DMS53 treated with DMSO at 0.1 percent for 48 hours (cell line): ENCODE results near the gene C1QTNF12.

Source experiments
- DNase-seq: peaks from one replicate; lab custom pipeline; 2025; ENCODE audit not compliant: unreplicated experiment; lab: John Stamatoyannopoulos, UW

The C1QTNF12 gene

DNA sequence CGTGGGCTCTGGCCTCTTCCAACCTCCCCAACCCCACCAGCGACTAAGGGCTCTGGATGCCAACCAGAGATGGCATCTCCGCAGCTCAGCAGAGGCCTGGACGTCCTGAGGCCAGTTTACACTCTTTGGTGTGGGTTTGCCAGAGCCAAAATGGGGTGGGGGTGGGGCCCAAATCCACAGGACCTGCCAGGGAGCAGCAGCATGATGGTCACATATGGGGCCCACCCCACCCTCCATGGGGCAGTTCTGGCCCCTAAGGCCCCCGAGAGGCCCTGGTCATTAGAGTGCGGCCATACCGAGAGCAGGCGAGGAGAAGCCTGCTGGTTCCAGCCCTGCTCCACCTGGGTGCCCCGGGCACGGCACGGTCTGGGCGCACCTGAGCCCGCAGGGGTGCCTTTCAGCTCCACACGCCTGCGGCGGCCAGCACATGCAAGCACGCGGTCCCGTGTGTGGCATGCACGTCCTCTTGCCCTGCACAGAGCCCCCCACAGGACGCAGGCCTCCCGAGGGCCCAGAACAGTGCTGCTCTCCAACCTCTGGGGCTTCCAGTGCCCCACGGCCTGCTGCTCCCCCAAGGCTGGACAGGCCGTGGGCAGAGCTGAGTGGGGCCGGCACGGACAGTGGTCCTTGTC, 4.8 kb downstream of the C1QTNF12 start:
- no peak for DNase-seq

DNA sequence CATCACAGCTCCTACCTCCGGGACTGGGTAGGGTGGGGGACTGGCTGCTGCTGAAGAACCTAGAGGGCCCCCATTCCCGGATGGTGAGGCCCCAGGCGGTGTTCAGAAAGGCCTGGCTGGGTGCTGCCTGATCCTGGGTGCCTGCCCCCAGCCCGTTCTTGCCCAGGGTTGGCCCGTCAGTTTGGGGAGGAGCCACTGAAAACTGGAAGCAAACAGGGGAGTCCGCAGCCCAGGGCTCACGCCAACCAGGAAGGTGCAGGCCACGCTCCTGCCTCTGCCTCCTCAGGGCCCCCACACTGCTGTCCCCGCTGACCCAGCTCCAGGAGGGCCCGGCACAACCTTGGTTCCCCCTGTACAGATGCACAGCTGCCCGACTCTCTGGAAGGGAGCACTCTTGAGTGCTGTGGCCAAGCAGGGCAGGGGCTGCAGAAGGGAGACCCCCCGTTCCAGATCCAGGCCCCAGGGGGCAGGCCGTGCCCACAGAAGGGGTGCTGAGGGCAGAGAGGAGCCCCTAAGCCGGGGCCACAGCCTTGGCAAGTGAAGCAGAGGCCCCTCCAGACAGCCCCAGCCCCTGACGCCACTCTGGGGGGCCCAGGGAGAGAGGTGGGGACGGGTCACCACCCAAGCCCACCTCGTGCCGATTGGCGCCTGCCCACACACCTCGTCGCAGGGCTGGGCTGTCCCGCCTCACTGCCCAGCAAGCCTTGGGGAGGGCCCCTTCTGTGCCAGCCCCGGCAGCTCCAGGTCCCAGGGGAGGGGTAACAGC, 5.5 kb downstream of the C1QTNF12 start:
- peak; percentile 18 for DNase-seq

DNA sequence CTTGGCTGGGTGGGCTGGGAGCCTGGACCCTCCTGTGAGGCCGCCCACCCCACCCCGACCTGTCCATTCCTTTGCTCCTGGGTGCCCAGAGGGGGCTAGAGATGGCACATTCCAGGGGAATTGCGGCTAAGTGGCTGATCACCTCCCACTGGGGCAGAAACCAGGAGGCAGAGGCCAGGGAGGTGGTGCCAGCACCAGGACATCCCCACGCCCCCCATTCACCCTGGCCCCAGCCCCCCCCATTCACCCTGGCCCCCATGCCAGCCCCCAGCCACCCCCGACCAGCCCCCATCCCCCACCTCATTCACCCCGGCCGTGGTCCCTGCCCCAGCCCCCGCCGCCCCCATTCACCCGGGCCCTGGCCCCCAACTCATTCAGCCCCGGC, 6.2 kb downstream of the C1QTNF12 start:
- no peak for DNase-seq

DNA sequence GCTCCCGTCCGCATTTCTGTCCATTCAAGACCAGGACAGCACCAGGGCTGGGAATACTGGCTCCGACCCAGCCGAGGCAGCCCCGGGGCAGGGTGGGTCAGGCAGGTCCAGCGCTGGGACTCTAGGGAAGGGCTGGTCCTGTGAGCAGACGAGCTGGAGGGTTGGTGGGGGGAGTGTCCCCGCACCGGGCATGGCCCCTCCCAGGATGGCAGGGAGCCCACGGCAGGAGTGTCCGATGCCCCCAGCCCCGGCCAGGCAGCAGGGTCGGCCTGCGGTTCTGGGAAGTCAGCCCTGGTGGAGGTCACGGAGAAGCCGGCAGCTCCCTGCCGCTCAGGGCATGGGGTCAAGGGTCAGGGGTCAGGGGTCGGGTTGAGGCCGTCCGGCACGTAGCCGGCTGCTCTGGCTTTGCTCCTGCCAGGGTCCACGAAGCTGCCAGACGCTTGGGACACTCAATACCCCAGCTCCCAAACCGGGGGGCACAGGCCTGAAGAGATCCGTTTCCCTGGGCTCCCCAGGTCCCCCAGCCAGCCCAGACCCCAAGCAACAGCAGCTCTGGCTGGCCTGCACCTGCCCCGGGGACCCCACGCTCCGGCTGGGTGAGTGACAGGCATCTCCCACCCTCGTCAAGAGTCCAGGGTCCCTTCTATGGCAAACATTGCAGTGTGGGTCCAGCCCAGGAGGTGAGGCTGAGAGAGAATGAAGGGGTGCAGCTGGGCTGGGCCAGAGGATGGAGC, 6.7 kb downstream of the C1QTNF12 start:
- no peak for DNase-seq

DNA sequence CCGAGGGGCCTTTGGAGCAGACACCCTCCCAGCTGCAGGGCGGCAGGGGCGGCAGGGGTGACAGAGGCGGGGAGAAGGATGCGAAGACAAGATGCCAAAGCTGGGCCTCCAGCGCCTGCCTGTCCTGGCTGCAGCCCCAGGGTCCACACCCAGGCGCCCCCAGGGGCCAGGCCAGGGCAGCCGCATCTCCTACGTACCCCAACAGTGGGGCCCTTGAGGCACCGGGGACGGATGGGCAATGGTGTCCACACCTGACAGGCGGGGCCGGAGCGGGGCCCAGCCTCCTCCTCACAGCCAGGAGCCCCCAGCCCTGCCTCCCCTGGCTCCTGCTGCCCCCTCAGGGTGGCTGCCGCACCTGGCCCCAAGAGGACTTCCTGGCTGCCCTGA, 7.3 kb downstream of the C1QTNF12 start:
- no peak for DNase-seq

DNA sequence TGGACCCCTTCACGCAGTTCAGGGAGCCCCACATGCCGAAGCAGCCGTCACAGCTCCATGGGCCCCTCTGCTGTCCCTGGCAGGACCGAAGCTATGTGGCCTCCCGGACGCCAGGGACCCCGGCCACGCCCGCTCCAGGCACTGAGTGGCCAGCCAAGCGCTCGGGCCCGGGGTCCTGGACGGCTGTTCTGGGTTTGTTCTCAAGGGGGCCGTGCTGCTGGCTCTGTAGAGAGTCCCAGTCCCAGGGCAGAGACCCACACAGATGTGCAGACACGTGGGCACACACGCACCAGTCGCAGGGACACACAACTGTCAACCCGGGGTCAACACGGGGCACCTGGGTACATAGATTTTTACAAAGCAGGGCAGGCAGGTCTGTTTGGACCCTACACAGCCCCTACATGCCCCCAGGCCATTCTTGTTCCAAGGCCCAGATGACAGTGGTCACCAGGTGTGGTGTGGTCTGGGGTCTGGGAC, 7.8 kb downstream of the C1QTNF12 start:
- no peak for DNase-seq

DNA sequence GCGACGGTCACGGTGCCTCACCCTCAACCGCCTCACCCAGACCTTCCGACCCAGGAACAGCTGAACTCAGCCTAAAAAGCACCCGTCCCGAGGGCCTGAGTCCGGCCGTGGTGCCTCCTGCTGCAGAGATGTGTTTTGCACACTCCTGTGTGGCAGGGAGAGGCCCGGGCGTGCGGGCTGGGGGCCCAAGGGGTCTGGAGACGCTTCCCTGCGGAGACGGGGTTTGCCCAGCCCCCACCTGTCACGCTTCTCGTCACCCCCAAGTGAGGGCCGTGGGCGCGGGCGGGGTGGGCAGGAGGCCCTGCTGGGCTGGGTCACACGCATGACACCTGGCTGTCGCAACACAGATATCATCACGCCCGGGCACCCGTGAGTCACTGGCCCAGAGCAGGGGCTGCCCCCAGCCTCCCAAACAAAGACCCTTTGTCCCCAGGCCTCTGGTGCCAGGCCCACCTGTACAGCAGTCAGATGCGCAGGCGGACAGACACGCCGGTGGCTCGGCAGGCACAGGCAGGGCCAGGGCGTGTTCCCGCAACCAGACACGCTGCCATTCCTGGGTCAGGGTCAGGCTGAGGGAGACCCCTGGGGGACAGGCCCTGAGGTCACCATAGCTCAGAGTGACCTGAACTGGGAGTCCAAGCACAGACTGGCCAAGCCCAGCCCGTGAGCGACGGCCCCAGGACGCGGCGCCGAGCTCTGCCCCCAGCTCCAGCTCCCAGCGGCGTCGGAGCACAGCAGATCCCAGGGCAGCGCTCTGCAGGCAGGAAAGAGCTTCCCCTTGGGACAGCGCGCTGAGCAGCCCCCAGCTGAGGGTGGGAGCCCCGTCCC, 8.4 kb downstream of the C1QTNF12 start:
- no peak for DNase-seq

DNA sequence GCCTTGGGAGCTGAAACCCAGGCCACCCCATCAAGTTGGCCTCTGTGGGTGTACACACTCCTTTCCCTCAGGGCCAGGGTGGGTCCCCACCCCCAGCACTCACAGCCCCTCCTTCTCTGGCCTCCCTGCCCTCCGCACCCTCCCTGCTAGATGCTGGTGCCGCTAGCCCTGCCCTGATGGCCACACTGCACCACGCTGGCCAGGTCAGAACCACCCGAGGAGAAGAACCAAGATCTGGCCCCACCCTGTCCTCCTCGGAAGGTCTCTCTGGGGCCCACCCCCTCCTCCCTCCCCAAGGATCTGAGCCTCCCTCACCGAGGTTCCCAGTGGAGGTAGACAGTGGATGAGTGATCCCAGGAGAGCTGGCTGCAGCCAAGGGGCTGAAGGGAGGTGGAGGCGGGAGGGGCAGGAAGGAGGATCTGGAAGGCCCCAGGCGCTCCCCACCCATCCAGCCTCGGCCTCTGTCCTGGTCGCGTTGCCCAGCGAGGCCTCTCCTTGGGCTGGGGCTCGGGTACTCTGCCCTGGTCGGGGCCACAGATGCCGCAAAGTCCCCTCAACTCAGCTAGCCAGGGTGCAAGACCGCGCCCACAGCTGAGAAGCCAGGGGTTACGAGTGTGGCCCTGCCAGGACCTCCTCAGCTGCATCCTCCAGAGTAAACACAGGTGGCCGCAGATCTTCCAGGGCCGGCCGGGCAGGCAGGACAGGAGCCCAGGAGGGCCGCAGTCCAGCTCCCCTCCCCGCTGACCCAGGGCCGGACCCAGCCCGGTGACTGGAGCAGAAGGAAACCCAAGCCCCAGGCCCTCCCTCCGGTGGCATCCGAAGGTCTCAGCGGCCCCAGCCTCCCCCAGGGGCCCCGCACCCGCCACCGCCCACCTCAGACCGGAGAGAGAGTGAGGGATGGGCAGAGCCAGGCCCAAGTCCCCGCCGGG, 9.3 kb downstream of the C1QTNF12 start:
- DNase-seq = no peak

DNA sequence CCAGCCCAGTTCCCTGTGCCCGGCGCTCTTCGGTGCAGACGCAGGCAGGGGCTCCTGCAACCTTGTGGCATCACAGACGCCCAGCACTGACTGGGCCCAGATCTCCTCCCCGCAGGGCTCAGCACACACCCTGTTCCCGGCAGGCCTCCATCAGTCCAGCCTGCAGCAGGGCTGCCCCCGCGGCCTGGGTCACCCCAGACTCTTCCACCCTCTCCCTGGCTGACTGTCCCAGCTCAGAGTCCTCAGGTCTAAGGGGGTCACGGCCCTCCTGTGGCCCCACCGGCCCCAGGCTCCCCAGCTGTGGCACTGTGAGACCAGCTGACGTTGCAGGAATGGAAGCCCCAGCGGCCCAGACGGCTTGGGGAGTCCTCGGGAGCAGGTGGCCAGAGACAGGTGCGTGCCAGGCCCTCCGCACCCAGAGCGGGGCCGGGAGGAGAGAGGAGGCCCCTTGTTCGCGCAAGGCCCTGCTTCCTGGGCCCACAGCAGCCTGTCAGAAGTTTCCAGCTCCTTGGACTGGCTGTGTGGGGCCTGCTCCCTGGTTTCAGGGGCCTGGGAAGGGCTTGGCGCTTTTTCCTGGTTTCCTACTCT, 10.3 kb downstream of the C1QTNF12 start:
- DNase-seq = no peak

DNA sequence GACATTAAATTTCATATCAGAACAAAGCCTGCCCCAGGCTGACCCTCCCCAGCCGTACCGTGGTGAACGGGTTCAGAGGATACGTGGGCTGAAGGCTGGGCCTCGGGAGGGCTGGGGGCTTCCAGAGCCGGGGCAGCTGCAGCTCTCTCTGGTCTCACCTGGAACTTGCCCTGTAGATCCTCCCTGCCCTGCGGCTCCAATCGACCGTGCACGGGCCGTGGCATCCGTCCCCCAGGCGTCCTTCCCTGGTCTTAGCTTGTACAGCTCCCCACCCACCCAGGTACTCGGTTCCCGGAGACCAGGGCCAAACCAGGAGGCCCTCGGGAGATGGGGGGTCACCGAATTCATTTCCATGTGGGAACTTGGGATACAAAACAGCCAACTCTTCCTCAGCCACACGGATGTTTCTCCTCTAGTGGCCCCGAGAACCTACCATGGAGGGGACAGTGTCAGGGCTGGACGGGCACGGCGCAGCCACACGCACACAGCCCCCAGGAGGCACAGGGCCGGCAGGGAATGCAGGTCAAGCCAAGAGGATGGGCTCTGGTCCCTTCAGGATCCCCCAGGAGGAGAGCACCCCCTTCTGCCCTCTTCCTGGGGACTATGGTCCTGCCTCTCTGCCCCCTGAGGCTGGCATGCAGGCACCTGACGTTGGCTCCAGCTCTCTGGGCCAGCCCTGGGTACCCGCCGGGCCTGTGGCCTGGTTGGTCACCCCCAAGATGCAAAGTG, 11.3 kb downstream of the C1QTNF12 start:
- DNase-seq = no peak

DNA sequence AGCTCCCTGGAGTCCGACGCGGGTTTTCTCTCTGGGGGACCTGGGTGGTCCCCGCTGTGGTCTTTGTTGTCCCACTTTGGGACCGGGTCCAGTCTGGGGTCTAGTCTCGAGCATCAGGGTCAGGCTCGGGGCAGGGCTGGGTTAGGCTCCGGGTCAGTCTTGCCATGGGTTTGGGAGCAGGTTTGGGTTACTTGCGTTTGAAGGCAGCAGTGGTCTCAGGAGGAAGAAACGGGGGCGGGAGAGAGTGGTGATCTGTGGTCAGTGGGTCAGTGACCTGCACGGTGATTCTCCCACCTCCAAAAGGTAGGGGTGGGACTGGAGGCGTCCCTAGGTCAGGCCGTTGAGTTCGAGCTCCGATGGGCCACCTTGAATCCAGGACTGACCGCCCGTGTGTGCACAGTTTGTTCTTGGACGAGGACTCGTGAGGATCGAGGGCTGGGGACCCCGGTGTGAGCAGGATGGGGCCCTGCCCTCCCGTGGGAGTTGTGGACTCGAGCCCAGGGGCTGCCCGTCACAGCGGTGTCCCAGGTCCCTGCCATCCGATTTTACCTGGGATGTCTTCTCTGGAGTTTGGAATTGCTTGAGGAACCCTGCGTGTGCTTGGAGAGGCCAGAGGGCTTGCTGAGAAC, 12.2 kb downstream of the C1QTNF12 start:
- no peak for DNase-seq

DNA sequence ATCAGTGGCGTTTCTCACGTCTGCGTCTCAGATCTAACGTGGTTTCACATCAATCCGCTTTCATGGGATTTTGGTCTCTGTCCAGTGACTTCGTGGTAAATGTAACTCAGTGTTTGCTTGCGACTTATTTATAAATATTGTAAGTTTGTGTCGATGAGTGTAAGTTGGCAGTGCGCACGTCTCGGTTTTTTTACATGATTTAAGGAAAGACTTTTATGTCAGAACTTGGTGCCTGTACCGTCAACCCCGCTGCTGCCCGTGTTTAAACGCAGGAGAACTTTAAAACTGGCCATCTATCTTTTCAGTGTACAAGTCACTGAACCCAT, 13.0 kb downstream of the C1QTNF12 start:
- DNase-seq = no peak

DNA sequence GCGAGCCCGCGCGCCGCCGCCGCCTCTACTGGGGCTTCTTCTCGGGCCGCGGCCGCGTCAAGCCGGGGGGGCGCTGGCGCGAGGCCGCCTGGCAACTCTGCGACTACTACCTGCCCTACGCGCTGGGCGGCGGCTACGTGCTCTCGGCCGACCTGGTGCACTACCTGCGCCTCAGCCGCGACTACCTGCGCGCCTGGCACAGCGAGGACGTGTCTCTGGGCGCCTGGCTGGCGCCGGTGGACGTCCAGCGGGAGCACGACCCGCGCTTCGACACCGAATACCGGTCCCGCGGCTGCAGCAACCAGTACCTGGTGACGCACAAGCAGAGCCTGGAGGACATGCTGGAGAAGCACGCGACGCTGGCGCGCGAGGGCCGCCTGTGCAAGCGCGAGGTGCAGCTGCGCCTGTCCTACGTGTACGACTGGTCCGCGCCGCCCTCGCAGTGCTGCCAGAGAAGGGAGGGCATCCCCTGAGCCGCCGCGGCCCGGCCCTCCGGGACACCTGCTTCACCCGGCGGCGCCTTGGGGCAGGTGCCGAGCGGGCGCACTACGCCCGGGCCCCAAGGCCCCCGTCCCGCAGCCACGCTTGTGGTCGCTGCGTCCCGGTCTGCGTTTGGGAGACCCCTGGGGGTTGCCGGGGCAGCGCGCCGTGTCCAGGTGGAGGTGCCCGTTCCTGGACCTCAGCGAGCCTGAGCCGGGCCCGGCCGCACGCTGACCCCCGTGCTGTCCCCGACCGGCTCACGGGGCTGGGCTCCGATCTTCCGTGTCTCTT, 13.5 kb downstream of the C1QTNF12 start:
- no peak for DNase-seq

DNA sequence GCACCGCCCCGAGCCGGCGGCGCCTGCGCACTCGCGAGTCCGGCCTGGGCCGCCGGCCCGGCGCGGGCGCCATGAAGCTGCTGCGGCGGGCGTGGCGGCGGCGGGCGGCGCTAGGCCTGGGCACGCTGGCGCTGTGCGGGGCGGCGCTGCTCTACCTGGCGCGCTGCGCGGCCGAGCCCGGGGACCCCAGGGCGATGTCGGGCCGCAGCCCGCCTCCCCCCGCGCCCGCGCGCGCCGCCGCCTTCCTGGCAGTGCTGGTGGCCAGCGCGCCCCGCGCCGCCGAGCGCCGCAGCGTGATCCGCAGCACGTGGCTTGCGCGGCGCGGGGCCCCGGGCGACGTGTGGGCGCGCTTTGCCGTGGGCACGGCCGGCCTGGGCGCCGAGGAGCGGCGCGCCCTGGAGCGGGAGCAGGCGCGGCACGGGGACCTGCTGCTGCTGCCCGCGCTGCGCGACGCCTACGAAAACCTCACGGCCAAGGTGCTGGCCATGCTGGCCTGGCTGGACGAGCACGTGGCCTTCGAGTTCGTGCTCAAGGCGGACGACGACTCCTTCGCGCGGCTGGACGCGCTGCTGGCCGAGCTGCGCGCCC, 14.2 kb downstream of the C1QTNF12 start, which contains the start of gene B3GALT6:
Gene B3GALT6 (plus strand): TSS at position 30 of the 588 bp plus-strand sequence. CDS start 42 bp downstream, at position 72.
- DNase-seq = no peak

DNA sequence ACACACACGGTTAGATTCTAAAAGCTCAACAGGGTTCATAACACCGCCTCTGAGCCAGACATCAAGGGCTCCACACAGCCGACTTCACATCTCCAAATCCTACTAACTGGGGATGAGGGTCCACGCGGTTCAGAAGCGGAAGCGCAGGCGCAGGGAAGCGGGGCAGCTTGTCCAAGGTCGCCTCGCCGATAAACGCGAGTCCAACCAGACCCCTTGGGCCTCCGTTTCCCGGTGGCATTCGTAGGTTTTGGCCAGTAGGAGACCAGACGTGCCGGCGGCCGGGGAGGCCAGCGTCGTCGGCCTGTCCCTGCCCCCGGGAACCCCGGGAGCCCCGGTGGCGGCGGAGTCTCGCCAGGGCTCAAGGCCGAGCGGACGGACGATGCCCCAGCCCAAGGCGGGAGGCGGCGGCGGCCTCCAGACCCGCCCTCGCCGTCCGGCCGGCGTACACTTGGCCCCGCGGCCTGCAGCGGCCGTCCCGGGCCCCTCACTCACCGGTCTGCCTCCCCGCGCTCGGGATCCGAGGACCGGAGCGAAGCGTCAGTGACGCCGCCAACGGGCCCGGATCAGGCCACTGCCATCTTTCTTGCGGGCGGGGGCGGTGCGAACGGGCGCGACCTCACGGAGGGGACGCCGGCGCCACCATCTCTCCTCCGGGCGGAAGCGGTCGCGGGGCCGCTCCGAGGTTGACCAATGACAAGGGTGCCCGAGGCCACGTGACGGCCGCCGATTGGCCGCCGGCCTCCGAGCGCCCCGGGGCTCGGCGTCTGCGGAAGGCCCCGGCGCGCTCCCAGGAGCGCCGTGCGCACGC, 14.9 kb downstream of the C1QTNF12 start, which contains the start of gene SDF4:
Gene SDF4 (minus strand): TSS at position 602 of the 808 bp plus-strand sequence. CDS start 3,229 bp downstream, outside the sequence.
- DNase-seq = peak; percentile 94

DNA sequence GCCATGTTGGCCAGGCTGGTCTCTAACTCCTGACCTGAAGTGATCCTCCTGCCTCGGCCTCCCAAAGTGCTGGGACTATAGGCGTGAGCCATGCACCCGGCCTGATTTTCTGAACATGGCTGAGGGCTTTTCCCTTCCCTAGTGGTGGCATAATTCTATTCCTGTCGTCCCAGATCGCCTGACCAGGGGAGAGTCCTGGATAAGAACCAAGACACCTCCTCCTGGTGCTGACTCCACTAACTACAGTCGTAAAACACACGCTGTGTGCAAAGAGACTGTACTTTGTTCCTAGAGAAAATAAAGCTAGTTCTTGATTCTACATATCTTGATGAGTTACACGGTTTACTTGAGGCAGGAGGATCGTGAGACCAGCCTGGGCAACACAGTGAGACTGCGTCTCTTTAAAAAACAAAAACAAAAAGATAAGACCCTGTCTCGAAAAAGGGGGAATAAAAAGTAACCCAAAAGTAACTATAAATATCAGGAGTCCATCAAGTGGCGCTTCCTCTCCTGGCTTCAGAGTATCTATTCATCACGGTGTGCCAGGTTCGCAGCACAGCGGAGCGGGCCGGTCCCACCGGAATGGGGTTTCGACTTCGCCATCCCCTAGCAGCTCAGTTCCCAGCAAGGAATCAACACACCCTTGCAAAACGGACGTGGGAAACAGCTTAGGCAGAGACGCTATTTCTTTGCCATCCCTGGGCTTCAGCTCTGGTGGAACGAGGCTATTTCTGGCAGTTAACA, 15.7 kb downstream of the C1QTNF12 start:
- no peak for DNase-seq
